Activated T-cell treated with anti-CD3 and anti-CD28 coated beads, Interleukin-2, amount 50 U/mL, for 1 hour (primary cell): ENCODE measurements around the gene PODXL2.
A peak's percentile ranks its signal among the peaks of the same experiment; 100 is the strongest.

Experiments
- DNase-seq: peaks from one replicate; pipeline ENCODE4 v3.0.0-alpha.2; 2020

Gene PODXL2

DNA sequence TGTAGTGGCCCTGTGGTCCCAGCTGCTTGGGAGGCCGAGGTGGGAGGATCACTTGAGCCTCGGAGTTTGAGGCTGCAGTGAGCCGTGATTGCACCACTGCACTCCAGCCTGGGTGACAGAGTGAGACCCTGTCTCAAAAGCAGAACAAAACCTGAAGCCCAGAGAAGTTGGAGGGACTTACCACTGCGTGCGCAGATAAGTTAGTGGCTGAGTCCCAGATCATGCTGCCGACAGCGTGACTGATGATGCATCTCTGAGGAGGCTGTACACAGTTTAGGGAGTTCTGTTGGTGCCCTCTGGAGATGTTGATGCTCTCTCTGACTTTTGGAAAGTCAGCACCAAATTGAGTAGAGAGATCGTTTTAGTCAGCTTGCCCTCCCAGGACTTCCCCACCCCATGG, 27.9 kb downstream of the PODXL2 start:
- DNase-seq, result no peak

DNA sequence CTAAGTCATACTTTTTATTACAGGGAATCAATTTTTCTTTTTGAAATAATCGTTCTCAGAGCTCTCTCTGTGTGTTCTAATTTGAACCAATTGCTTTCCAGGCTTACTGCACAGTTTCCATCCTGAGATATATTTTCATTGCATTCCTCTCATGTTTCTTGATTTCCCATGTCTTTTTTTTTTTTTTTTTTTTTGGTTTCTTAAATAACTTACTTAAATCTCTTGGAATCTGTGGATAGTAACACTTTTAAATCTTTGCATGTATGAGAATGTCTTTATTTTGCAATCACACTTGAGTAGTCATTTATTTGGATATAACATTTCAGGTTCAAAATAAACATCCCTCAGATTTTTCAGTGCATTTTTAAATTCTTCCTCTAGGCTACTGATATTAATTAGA, 29.2 kb downstream of the PODXL2 start:
- DNase-seq, result no peak

DNA sequence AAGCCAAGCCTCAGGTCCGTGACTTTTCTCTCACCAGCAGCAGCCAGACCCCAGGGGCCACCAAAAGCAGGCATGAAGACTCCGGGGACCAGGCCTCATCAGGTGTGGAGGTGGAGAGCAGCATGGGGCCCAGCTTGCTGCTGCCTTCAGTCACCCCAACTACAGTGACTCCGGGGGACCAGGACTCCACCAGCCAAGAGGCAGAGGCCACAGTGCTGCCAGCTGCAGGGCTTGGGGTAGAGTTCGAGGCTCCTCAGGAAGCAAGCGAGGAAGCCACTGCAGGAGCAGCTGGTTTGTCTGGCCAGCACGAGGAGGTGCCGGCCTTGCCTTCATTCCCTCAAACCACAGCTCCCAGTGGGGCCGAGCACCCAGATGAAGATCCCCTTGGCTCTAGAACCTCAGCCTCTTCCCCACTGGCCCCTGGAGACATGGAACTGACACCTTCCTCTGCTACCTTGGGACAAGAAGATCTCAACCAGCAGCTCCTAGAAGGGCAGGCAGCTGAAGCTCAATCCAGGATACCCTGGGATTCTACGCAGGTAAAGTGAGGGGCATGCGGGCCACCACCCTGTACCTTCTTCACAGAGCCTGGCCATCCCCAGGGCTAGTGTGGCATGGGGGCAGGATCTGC, 31.8 kb downstream of the PODXL2 start:
- no peak for DNase-seq

DNA sequence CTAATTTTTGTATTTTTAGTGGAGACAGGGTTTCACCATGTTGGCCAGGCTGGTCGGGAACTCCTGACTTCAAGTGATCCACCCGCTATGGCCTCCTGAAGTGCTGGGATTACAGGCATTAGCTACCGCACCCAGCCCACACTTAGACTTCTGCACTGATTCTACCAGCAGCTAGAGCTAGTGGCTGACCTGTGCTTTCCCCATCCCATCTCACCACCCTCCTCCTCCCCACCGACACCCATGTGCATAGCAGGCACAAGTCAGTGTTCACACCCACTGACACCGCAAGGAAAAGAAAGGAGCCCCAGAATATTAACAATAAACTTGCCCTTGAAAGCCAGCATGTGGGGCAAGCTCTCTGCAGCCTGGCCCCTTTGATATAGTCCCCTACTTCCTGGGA, 32.6 kb downstream of the PODXL2 start:
- no peak for DNase-seq

DNA sequence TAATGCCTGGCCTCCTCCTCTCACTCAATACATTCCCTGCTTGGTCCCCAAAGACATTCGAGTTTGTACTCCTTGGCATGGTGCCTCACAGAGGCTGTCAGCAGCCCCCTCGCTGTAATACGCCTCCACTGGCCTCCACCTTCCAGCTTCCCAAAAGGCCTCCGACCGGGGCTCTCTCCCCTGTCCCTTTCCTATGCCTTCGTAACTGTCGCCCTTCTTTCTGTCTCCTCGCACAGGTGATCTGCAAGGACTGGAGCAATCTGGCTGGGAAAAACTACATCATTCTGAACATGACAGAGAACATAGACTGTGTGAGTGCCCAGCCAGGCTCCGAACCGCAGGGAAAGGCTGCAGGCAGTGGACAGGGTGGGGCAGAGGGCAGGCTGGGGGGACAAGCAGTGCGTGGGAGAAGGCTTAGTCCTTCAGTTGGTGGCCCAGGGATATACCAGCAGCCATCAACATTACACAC, 33.0 kb downstream of the PODXL2 start:
- DNase-seq, result no peak

DNA sequence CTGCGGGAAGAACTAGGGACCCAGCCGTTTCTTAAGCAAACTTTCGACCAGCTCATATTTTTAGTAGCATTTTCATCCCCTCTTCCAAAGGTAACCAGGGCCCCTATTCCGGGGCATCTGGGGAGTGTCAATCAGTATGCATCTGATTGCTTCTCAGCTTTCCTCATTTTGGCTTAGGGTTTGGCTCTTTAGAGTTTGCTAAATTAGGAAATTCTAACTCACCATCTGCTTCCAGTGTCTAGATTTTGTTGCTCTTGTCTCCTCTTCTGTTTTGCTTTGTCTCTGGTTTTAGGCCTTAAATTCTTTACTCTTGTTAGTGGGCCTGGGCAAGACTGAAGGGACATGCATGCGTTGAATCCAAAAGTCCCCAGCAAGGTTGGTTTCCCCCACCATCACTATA, 34.2 kb downstream of the PODXL2 start:
- no peak for DNase-seq

DNA sequence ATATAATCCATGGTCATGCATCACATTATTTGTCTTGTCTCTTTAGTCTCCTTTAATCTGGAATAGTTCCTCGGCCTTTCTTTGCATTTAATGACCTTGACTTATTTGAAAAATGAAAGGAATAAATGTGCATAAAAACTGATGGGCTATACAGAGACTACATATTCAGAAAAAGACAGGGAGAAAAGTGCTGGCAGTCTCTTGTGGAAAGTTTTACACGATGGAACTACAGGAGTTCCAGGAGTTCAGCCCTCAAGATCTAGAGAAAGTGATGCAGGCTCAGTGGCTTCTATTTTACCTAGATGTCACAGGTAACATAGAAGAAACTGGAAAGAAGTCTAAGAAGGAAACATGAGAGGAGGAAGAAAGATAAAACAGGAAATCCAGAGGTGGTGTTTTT, 36.2 kb downstream of the PODXL2 start:
- DNase-seq, result no peak

DNA sequence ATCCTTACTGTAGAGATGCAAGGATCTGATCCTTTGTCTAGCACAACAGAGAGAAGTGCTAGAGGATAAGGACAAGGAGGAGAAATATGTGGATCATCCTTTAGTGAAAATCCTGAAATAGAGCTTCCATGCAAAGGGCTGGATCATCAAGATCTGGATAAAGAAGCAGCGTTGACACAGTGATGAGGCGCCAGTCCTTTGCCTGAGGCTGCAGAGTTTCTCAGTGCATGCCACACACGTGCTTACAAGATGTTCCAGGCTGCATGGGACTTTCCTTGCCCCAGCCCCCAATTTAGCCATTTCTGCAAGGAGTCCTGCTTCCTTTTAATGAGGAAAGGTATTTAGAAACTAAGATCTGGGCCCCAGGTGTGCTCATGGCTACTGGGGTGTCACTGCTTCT, 36.6 kb downstream of the PODXL2 start:
- no peak for DNase-seq

DNA sequence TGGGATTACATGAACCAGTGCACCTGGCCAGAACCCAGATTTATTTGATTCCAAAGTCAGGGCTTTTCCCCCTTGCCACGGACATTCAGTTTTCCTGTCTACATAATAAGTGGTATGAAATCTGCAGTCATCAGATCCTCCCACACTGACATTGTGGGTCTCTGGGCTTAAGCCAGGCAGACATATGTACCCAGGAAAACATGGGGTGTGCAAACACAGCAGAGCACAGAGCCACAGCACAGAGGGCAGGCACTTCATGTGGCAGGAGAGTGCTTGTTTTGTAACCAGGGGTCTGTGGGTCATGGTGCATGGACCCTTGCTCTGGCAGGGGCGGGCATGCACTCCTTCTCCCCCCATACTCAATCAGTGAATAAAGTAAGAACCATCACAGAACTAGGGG, 37.7 kb downstream of the PODXL2 start:
- DNase-seq, result no peak

DNA sequence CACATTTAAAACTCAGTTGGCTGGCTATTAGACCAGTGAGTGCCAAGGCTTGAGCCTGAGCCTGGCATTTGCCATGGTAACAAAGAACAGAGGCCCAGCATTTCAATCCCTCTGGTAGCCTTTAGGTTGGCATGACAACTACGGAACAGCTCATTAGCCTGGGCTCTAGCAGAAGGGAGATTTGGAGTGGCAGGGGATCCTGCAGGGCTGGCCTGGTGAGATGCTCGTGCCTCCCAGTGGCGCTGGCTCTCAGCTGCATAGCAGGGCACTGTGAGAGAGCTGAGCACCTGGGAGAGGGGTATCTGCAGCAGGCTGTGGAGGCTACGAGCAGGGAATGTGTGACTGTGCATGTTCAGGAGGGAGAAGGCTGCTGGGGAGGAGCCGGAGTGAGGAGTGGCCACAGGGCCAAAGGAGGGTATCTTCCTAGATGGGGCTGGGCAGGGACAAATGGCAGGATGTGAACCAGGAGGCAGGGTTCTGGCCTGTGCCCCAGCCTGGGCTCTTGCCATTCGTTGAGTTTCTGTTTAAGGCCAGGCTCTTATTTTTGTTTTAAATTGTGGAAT, 38.2 kb downstream of the PODXL2 start:
- no peak for DNase-seq

DNA sequence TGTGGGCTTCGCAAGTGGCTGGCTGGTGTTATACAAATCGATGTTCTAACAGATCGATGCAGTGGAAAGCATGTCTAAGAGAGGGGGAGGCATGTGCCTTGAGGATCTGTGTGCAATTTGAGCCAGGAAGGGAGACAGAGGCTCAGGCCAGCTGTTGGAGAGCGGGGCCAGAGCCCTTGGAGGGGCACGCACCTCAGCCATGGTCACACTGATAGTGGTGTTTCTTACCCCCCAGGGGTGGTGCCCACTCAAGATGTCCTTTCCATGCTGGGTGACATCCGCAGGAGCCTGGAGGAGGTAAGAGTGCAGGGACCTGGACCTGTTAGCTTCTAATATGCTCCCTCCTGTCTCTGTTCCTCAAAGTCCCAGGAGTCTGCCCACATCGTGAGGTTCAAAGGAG, 39.9 kb downstream of the PODXL2 start:
- DNase-seq, result no peak

DNA sequence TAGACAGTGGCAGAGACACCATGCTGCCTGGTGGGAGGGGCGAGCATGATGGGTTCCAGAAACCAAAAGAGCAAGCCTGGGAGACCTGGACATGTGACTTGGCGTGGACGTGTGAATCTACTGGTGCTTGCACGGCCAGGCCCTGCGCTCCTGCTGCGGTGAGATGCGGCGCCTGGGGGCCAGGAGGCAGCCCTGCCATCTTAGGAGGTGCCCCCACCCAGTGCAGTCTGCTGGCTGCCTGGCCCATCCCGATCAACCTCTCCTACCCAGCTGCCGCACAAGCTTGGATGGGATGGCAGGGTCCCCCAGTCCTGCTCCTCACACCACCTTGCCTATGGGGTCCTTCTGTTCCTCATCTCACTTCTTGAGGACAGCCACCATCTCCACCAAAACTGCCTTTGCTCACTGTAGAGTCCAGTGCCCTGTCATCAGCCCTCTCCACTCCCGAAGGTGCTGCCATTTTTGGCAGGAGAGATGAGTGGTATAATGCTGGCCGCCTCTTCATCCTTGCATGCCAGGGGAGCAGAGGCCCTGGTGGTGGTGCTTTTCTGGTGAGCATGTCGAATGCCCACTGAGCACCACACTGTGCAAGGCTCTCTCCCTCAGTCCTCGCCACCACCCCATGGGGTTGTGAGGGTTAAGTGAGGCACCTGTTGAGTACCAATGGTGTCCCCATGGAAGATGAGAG, 40.7 kb downstream of the PODXL2 start:
- no peak for DNase-seq

DNA sequence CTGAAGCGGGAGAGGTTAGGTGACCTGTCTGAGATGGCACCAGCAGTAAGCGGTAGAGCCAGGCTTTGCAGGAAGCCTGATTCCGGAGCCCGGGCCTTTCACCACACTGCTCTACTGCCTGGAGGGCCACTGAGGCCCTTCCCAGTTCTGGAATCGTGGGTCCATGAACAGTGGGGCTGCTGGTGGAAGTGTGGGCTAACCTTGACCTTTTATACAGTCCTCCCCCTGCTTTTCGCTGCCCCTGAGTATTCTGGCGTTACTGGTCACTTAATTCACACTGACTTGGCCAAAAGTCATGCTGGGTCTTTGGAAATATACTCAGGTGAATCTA, 41.2 kb downstream of the PODXL2 start:
- no peak for DNase-seq

DNA sequence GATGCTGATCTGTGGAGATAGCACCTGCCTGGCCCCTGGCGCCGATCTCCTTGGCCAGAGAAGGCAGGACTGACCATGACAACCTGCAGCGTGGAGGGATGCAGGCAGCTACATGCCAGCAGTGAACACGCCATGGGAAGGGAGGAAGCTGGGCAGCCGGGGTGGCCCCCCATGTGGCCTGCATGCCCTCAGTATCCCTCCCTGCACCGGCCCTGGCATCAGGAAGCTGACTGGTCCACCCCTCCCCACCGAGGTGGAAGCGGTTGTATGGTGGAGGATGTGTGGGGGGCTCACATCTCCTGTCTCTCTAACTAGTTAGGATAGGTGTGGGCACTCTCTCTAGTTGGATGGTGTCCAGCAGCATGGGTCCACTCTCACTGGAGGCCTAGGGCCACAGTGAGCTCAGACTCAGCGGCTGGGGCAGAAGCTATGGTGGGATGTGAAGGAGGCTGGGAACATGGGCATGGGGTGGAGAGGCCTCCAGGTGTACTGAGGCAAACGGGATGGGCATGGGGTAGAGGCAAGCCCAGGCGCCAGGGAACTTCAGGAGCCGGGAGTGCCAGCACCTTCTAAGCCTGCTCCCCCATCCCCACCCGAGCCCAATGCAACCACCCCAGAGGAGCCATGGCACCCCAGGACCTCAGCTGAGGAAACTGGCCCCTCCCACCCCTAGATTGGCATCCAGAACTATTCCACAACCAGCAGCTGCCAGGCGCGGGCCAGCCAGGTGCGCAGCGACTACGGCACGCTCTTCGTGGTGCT, 42.0 kb downstream of the PODXL2 start:
- DNase-seq, result no peak

DNA sequence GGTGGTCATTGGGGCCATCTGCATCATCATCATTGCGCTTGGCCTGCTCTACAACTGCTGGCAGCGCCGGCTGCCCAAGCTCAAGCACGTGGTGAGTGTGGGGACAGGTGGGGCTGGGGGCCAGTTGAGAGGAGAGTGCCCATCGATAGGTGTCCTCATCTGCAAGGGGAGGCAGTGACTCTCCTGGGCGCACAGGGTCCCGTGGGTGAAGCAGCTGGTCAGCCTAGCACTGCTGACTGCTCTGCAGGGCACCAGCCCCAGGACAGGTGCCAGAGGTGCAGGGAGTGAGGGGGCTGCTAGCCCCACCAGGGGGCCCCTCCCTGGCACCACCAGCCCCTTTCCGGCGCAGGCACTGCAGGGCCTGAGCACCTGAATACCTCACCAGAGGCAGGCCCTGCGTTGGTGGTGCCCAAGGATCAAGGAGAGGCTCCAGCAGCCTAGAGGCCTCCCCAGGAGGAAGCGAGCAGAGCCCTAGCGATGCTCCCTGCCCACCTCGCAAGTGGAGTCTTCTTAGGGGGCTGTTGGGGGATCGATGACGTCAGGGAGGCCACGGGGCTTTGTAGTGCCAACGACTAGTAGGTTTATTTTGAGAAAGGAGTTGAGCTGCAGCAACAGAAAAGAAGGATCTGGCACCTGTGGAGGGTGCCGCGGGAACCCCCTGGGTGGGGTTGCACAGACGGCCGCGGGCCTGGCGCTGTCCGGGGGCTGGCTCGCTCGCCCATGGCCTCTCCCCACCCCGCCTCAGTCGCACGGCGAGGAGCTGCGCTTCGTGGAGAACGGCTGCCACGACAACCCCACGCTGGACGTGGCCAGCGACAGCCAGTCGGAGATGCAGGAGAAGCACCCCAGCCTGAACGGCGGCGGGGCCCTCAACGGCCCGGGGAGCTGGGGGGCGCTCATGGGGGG, 42.8 kb downstream of the PODXL2 start:
- DNase-seq, result peak; percentile 58

DNA sequence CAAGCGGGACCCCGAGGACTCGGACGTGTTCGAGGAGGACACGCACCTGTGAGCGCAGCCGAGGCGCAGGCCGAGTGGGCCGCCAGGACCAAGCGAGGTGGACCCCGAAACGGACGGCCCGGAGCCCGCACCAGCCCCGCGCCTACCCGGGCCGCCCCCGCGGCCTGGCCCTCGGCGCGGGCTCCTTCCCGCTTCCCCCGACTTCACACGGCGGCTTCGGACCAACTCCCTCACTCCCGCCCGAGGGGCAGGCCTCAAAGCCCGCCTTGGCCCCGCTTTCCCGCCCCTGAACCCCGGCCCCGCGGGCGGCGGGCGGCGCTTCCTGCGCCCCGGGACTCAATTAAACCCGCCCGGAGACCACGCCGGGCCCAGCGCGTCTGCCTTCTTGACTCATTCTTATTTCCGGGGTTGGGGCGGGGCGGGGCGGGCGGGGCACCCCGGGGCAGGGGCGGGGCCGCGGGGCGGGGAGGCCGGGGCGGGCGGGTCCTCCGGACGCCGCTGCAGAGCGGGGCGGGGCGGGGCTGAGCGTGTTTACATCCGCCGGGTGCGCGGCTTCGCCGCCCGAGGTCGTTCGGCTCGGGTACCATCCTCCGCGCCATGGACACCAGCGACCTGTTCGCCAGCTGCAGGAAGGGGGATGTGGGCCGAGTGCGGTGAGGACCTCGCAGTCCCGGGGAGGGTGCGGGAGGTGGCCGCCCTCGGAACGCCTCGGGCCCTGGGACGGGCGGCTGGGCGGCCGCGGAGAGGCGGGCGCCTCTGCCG, 43.6 kb downstream of the PODXL2 start, which contains the start of gene ABTB1:
TSS of gene ABTB1 (plus strand) at position 524 of the 762 bp plus-strand sequence. CDS start at position 598, 74 bp downstream.
- DNase-seq, result peak; percentile 88

DNA sequence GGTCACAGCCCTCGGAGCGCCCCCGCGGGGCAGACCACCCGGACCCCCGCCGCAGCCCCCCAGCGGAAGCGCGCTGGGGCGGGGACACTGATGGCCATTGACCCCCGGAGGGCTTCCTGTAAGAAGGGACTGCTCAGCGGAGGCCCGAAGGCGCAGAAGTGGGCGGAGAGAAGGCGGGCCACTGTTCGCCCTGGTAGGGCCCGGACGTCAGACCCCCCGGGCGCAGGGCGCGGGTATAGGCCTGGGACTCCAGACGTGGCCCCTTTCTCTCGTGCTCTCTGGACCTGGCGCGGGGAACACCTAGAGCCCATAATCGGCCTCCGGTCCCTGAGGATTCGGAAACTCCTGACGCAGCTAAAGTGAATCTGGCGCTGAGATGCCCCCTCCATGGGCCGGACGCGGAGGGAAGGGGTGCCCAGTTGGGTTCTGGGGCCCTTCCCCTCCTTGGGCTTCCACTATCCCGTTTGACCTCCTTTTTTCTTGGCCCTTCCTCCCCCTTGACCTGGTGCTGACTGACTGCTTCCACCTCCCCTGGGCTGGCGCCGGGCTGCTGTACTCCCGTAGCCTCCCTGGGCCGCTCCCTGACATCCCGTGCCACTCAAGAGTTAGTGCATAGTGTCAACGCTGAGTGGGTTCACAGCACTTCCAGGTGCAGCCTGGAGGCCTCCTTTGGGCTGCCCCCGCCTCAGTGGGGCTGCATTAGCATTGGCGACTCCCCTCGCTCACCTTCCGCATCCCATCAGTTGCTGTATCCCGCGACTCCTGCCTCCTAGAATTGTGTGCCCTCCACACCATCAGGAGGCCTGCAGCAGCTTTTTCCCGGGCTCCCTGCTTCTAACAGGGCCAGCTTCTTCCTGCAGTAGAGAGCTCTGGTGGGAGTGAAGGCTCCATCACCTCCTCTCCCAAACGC, 44.5 kb downstream of the PODXL2 start:
- no peak for DNase-seq

DNA sequence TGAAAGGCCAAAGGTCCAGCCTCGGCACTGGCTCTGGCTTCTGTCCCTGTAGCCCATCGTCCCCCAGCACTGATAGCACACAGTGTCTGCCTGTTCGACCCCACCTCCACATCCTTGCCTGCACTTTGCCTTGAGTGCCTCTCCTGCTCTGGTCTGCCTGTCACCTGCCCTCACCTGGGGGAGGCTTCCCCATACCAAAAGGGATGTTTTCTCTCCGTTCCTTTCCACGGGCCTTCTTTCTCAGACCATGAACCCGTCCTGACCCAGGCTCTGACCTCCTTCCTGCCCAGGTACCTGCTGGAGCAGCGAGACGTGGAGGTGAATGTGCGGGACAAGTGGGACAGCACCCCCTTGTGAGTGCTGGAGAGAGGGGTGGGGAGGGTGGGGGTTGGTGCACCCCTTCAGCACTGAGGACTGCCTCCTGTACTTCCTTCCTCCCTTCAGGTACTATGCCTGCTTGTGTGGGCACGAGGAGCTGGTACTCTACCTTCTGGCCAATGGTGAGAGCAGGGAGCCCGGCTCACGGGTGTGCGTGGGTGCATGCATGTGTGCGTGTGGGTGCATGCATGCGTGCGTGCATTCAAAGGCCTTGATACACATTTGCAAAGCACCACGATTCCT, 45.2 kb downstream of the PODXL2 start:
- no peak for DNase-seq

DNA sequence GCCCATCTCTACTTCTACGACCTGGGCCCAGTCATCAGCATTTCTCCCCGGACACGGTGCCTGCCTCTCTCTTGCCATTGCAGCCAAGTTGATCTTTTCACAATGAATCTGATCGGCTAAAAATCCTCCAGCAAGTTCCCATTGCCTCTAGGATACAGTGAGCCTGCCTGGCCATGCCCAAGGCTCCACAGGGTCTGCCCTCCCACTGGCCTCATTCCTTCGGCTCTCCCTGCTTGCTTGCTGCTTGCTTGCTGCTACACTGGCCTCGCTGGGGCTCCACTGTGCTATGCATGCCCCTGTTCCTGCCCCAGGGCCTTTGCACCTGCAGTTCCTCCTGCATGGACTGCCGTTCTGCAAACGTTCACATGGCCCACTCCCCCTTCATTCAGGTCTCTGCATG, 45.8 kb downstream of the PODXL2 start:
- DNase-seq, result no peak

DNA sequence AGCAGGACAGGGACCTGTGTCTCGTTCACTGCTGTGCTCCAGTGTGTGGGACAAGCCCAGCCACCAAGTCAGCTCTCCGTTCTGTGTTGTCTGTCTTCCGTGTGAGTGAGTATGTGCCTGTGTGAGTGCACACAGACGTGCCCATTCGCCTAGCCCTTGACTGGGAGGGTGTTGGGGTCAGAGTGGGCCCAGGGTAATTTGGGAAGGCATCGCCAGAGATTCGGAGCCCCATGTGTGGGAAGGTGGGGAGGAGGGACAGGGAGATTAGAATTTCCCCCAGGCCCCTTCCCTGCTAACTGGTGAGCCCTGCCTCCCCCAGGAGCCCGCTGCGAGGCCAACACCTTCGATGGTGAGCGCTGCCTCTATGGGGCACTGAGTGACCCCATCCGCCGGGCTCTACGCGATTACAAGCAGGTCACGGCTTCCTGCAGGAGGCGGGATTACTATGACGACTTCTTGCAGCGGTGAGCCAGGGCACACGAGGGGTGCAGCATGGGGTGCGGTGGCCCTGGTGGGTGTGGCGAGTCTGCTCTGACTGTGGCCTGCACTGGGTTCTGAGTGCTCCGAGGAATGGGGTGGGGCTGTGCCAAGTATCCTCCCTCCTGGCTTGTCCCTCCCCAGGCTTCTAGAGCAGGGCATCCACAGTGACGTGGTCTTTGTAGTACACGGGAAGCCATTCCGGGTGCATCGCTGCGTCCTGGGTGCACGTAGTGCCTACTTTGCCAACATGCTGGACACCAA, 46.8 kb downstream of the PODXL2 start:
- DNase-seq, result no peak
